GM21423 (cell line): ENCODE measurements around the gene NCOA7.
"Not testable (repeated sequence)": the region's sequence is repeated elsewhere in the genome, so short reads cannot be mapped to it uniquely, and the experiment has no call there.

Experiments
- ATAC-seq: cut with Tn5 transposase; IDR thresholded peaks from one replicate; pipeline ENCODE4 v1.9.1; 2021; ENCODE audit warnings: mild to moderate bottlenecking, moderate library complexity; ENCODE audit not compliant: unreplicated experiment

NCOA7 gene

DNA sequence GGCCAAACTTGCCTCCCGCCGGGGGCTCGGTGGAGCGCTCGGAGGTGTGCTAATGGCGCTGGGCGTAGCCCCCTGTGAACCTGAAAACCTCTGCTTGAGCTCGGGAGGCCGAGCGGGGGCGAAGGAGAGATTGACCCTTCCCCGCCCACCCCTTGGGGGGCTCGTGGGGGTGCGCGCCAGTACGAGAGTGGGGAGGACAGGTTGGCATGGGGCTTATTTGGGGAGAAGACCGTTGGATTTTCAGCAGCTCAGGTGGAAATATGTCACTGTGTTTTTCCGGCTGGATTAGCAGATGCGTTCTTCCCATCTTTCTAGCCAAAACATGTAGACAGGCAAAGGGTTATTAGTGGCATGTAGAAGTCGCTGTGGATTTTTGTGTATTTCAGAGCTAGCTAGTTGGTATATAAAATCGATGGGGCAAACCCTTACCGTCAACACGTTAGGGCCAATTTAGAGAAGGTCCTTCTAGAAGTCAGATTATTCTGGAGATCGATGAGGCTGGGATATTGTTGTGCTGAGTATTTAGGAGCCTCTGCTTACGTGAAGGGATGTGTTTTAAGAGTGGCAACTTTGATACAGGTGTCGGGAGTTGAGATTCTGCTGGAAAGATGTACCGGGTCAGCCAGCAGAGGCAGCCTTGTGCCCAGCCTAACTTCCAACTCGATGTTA, 525 bp downstream of the NCOA7 start:
- ATAC-seq, result peak; percentile 34

GRCh38 chr6:125791820-125792165, 1.0 kb downstream of the NCOA7 start:
- no peak for ATAC-seq

DNA sequence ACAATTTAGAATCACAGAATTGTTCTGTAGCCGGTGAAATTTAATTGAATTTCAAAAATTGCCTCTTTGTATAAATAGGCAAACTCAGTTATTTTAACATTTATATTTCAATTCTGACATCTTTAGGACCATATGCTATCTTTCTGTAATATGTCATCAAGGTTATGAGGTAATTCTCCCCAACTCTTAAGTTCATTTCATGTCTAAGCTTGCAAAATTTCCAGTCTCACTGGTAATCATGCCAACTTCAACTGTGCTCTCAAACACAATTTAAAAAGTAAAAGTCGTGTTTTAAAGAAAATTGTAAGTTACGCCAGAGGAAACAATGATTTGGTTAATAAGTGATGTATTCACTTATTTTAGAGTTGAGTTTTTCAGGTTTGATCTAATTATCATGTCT, 1.4 kb downstream of the NCOA7 start:
- no peak for ATAC-seq

GRCh38 chr6:125792680-125793079, 1.9 kb downstream of the NCOA7 start:
- no peak for ATAC-seq

DNA sequence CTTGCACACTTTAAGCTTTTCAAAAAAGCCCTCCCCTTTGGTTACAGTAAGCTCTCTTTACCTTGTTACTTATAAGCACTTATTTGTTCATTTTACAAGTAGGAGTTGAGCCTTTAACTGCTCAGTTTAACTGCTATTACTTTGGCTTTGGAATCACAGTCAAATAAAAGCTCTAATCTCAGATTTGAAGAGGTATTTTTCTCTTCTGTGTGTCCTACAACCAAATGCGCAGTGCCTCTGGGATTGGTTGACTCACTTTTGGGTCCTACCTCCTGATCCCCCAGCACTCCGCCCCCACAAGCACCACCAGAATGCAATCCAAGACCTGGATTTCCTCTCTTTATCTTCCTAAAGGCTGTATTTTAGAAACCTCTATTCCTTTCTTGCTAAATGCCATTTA, 2.5 kb downstream of the NCOA7 start:
- ATAC-seq, result no peak

DNA sequence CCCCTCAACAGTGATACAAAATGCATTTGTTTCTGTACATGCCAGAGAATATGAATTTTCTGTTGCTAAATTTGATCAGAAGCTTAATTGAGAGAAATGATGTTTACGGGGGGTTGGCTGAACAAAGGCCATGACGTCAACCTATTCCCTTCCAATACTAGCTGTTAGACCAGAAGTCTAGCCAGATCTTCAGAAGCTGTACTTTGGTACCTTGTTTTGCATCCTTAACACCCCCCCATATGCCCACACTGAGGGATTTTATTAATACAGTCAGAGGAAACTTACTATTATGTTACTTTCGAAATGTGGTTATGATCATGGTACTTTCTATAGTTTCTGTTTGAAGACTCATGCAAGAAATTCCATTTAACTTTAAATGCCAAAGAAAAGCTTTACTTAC, 3.1 kb downstream of the NCOA7 start:
- no peak for ATAC-seq

GRCh38 chr6:125794342-125795137, 3.8 kb downstream of the NCOA7 start:
- no peak for ATAC-seq

- no peak for ATAC-seq
These were observed 4.5 kb downstream of the NCOA7 start for GRCh38 chr6:125795301-125795700.

- peak; percentile 28 for ATAC-seq
These were observed 6.5 kb downstream of the NCOA7 start for GRCh38 chr6:125797120-125797885.

DNA sequence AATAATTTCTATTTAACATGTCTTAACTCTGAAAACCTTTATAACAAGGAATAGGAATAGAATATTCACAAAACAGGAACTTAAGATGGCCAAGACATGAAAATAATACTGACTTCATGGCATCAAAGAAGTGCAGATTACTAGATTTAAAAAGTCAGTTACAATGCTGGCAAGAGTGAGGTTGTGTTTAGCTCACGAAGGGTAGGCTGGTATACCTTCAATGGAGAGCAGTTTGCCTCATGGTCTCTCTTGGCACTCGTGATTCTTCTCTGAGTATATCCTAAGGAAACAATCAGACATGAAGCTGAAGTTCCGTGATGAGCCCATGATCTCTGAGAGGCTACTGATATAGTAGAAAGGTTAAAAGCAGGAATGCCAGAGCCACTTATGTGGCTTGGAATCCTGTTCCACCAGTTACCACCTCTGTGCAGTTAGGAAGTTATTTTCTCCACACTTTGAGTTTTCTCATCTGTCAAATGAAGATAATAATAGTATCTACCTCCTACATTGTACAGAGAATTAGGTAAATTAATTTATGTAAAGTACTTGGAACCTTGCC, 7.2 kb downstream of the NCOA7 start:
- ATAC-seq, result no peak

DNA sequence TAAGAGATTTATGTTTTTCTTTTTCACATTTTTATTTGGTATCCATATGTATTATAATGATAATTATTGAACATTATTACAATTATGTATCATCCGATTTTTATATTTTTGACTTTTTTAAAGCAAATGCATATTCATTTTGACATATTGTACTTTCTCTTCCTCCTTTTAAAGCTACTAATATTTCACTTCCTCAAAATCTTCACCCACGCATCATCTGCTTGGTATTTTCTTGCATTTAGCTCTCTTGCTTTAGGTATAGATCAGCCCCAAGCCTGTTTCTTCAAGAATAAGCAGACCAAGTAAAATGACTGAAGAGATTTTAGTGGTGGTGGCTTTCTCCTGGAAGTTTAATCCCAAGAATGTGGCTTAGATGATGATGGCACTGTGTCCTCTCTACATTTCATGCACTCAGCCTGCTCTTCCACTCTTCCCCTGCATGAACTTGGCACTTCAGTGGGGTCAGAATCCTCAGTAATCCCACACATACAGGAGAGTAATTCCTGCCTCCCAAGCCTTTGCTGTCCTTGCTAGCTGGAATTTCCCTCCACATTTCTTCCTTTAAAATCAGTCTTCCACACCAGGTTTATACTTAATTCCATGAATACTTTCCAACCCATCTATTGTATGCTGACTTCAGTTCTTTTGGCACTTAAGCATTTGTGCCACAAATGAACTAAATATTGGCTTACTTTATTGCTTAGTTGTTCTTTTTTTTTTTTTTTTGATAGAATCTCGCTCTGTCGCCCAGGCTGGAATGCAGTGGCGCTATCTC, 8.2 kb downstream of the NCOA7 start:
- ATAC-seq, result peak; percentile 89

GRCh38 chr6:125802383-125802782, 11.6 kb downstream of the NCOA7 start:
- no peak for ATAC-seq

- no peak for ATAC-seq
These were observed 12.2 kb downstream of the NCOA7 start for GRCh38 chr6:125802943-125803377.

GRCh38 chr6:125804264-125804663, 13.5 kb downstream of the NCOA7 start:
- ATAC-seq, result peak; percentile 64

DNA sequence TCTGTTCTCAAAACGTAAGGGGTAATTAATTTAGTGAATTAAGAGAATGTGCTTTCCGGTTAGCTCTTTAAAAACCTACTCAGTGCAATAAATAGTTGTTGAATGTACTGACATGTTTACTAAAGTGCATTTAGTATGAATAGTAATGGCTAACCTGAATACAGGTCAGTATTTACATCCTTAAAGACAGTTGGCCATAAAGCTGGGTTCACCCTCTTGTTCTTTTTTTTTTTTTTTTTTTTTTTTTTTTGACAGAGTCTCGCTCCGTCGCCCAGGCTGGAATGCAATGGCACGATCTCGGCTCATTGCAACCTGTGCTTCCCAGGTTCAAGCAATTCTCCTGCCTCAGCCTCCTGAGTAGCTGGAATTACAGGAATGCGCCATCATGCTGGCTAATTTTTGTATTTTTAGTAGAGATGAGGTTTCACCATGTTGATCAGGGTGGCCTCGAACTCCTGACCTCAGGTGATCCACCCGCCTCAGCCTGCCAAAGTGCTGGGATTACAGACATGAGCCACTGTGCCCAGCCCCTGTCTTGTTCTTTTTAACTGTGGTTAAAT, 14.2 kb downstream of the NCOA7 start:
- not testable (repeated sequence) for ATAC-seq

GRCh38 chr6:125806813-125807212, 16.1 kb downstream of the NCOA7 start:
- ATAC-seq, result no peak

DNA sequence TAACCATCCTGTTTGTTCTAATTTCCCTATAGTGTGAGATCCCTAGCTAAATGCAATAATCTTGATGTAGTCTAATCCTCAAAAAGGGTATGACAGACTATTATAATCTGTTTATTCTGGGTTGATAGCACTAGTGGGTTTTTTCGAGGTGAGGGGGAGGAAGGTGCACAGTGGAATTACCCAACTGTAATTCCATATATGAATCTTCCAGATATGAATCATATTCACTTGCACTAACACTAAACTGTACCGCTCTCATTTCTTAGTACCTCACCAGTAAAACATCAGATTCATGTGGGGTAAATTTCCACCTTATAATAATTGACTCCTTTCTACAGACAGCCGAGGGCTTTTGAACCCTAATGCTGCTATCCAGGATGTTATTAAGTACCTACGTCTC, 16.5 kb downstream of the NCOA7 start:
- peak; percentile 24 for ATAC-seq

- ATAC-seq, result peak; percentile 22
These were observed 17.3 kb downstream of the NCOA7 start for GRCh38 chr6:125808060-125808459.

DNA sequence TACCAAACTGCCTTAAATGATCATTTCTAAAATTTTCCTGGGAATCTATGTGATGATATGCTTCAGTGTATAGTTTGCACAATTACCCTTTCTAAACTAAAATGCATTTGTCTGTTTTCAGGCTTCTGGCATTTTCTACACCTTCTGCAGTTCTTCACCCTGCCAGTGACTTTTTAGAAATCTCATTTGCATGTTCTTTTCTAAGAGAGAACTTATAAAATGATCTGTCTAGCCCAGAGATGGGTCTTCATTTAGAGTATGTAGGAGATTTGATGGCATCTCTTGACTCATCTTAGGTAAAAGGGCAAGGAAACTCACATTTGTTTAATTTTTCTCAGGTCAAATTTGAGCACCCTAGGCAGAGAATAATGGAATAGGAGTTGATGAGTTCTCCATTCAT, 17.8 kb downstream of the NCOA7 start:
- ATAC-seq, result no peak

DNA sequence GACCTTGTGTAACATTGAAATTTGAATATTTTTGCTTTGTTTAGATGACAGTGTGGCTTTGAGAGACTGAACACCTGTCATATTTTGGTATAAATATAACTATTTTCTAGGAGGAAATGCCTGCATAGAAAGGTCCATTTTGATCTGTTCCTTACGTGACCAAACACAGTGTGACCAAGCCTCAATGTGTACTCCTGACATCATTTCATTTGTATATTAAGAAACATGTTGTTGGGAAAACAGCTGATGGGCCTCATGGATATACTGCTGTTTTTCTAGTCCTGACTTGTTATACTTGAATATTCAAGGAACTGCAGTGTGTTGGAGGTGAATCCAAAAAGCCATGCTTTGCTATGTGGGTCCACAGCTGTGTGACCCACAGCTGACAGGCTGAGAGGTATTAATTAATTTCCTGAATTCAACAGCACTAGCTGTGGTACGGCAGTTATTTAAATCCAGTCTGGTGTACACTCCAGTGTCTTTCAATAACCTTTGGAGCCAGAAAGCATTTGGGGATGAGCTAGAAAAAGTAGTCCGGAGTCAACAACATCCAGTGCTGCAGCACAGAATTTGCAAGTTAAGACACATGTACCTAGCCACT, 18.9 kb downstream of the NCOA7 start:
- no peak for ATAC-seq
